Heart left ventricle (tissue), 16 donors: ENCODE results near the gene PRKAG3. TPM values are rescaled to one million over a fixed set of nuclear protein-coding genes. Genes with fewer than 3 reads are reported as not detected.

Experiments used
- ATAC-seq, 4 donors: fragments of 200-7000 bp; cut with Tn5 transposase; one replicate each; pipeline ENCODE4 v1.9.1; 2020 to 2022; ENCODE audit warnings: moderate library complexity in 4 of 4, mild to moderate bottlenecking in 3 of 4, moderate number of reproducible peaks in 1 of 4
- DNase-seq, 5 donors: peaks; one replicate each; pipeline ENCODE4 v3.0.0-alpha.2; 2020
- H3K27ac ChIP-seq, 12 donors: fragments of 200-600 bp; sonication (generic) in 4 of 12; one replicate each; pipeline versions ENCODE4 v1.5.0 to v1.8.0; 2016 to 2022; ENCODE audit warnings: mild to moderate bottlenecking in 2 of 12
- H3K27me3 ChIP-seq, 9 donors: fragments of 200-600 bp; sonication (generic) in 2 of 9; one replicate each; pipeline versions ENCODE4 v1.5.1 to v1.8.0; 2016 to 2022; ENCODE audit warnings: mild to moderate bottlenecking in 3 of 9
- H3K36me3 ChIP-seq, 9 donors: fragments of 200-600 bp; sonication (generic) in 2 of 9; one replicate each; pipeline versions ENCODE4 v1.5.0 to v1.8.0; 2018 to 2022; ENCODE audit warnings: mild to moderate bottlenecking in 2 of 9
- H3K4me1 ChIP-seq, 12 donors: fragments of 200-600 bp; sonication (generic) in 4 of 12; one replicate each; pipeline versions ENCODE4 v1.5.0 to v1.8.0; 2016 to 2022; ENCODE audit warnings: mild to moderate bottlenecking in 3 of 12
- H3K4me3 ChIP-seq, 12 donors: fragments of 200-600 bp; sonication (generic) in 4 of 12; one replicate each; pipeline versions ENCODE4 v1.5.0 to v1.8.0; 2017 to 2022; ENCODE audit warnings: mild to moderate bottlenecking in 9 of 12, moderate library complexity in 4 of 12
- H3K9me3 ChIP-seq, 12 donors: fragments of 200-600 bp; sonication (generic) in 4 of 12; one replicate each; pipeline versions ENCODE4 v1.5.0 to v1.8.0; 2016 to 2022; ENCODE audit warnings: mild to moderate bottlenecking in 1 of 12
- POLR2A ChIP-seq, 2 donors: fragments of 450-650 bp; IDR thresholded peaks; one replicate each; pipeline ENCODE4 v1.6.1; 2017; ENCODE audit warnings: antibody characterized with exemption in 2 of 2, mild to moderate bottlenecking in 2 of 2, moderate library complexity in 2 of 2
- WGBS, 4 donors: extraction: QIAGEN DNeasy Blood & Tissue Kit in 2 of 4; methylation state at CpG; one replicate each; pipeline versions ENCODE4 v1.1.5 to v1.1.7; 2013 to 2018; 5-methylcytosine and 5-hydroxymethylcytosine counted together
- intact Hi-C, 10 donors: fragments of 100-400 bp; cut with DNase I; formaldehyde crosslinking; loops; one replicate each; pipeline versions ENCODE4 v1.11.1 to v1.14.2; 2022
- polyA plus RNA-seq, 2 donors: library from polyadenylated mRNA; stranded (reverse); fragments of 200-250 nt; gene quantifications; one replicate each; pipeline ENCODE4 v1.2.3, GENCODE V29; 2013
- total RNA-seq, 9 donors: library from RNA; depleted of rRNA in 2 of 9; stranded (reverse); fragments of >200 nt in 2 of 9; fragmentation: NEBNext Ultra II Directional in 3 of 9; extraction: Animal tissue kit (Norgen Biotek cat#: 25700) in 3 of 9; gene quantifications; one replicate each; pipeline versions ENCODE4 v1.1.0 to v1.2.4, GENCODE V29; 2016 to 2023
- TF ChIP-seq, protein P1 (sequence below), 12 donors: fragments of 200-600 bp; sonication (generic) in 4 of 12; IDR thresholded peaks; one replicate each; pipeline versions ENCODE4 v1.5.0 to v1.8.0; 2018 to 2022; ENCODE audit warnings: antibody characterized with exemption in 12 of 12, mild to moderate bottlenecking in 5 of 12
- donor health status: ischemic (EF 13 %, LVEDD 7.1; RV severe dilation, severe dysfunction).
- donor health status: healthy with polysubstance abuse.
- donor health status: DM: no; HTN: yes; CAD: no.
- donor health status: DM: no; HTN: no; CAD: no.
- donor health status: ischemic (EF 25% LVEDD 6.9; RV normal size, moderate dysfunction).
- donor health status: ischemic (EF 25% LVEDD 5.7; RV mildly dilated, moderate dysfunction).
- donor health status: healthy.
- donor health status: DM: yes; HTN: yes; CAD: no.
- donor health status: ischemic (EF 35%, LVEDD 5.7; RV mildly dilated, moderate dysfunction).
- donor health status: nonischemic (EF 11% LVEDD 7.7; RV severe dilation, severe dysfunction).
- donor health status: DM: yes; HTN: yes; CAD: no.
- donor health status: PGD.
- donor health status: ischemic (EF 29% LVEDD 5.4; RV normal size, mild dysfunction).
- donor health status: nonischemic (EF 23%, LVEDD 6.1; RV moderate dilation, normal function).

The PRKAG3 gene
- total and polyA plus RNA-seq, 11 donors: 0.06 TPM; not detected in 10

DNA sequence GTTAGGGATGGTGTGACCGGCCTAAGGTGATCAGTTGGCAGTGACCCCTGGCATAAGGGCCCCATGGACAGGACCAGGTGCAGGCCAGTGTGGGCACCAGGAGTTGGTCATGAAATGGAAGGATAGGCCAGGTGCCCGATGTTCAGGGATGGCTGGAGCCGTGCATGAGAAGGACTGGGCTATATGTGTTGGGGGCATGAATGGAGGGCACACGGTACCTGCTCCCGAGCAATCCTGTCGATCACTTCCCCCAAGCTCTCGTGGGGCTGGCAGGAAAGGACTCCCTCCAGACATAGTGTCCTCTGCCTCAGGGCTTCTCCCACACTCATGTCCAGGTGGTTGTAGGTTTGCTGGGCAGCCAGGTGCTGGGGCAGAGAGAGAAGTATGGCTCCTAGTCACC, 7.6 kb downstream of the PRKAG3 start:
- H3K27ac ChIP-seq: no peak overlapping the region
- H3K27me3 ChIP-seq: peaks cover 0 to 7% (median 0%) of the 10 kb centered on the region in 9 donors
- H3K4me3 ChIP-seq: no peak overlapping the region
- peaks cover 0 to 12% (median 0%) of the 10 kb centered on the region in 9 donors for H3K36me3 ChIP-seq
- TF ChIP-seq, protein P1, sequence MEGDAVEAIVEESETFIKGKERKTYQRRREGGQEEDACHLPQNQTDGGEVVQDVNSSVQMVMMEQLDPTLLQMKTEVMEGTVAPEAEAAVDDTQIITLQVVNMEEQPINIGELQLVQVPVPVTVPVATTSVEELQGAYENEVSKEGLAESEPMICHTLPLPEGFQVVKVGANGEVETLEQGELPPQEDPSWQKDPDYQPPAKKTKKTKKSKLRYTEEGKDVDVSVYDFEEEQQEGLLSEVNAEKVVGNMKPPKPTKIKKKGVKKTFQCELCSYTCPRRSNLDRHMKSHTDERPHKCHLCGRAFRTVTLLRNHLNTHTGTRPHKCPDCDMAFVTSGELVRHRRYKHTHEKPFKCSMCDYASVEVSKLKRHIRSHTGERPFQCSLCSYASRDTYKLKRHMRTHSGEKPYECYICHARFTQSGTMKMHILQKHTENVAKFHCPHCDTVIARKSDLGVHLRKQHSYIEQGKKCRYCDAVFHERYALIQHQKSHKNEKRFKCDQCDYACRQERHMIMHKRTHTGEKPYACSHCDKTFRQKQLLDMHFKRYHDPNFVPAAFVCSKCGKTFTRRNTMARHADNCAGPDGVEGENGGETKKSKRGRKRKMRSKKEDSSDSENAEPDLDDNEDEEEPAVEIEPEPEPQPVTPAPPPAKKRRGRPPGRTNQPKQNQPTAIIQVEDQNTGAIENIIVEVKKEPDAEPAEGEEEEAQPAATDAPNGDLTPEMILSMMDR (IDR thresholded peaks at IDR 0.05): no peak
- TF ChIP-seq POLR2A (IDR thresholded peaks at IDR 0.05): no peak
- no peaks in the 10 kb centered on the region for H3K4me1 ChIP-seq
- ATAC-seq: no peak
- no peaks in the 10 kb centered on the region for H3K9me3 ChIP-seq
- no peak for DNase-seq
- 87 to 93% (median 90%) methylated on average over 7 of the region's 7 CpGs for WGBS, 4 donors
- intact Hi-C loops: loop anchor here in 1 of 10 donors (10.0 kb wide), 1 partner anchor 49 kb away; no protein-coding TSS in a partner anchor

- H3K27me3 ChIP-seq: peaks cover 0 to 7% (median 0%) of the 10 kb centered on the region in 9 donors
- WGBS, 4 donors: 79 to 85% (median 82%) methylated on average over 9 of the region's 9 CpGs
- H3K4me1 ChIP-seq: no peaks in the 10 kb centered on the region
- no peaks in the 10 kb centered on the region for H3K9me3 ChIP-seq
- no peak for ATAC-seq
- TF ChIP-seq, protein P1 (IDR thresholded peaks at IDR 0.05): no peak
- H3K36me3 ChIP-seq: peaks cover 0 to 18% (median 3%) of the 10 kb centered on the region in 9 donors
- intact Hi-C loops: loop anchor here in 1 of 10 donors (10.0 kb wide), 1 partner anchor 49 kb away; no protein-coding TSS in a partner anchor
- H3K4me3 ChIP-seq: no peak overlapping the region
- DNase-seq: no peak
- no peak overlapping the region for H3K27ac ChIP-seq
Observed at GRCh38 chr2:218823196-218823855, 8.3 kb downstream of the PRKAG3 start.

DNA sequence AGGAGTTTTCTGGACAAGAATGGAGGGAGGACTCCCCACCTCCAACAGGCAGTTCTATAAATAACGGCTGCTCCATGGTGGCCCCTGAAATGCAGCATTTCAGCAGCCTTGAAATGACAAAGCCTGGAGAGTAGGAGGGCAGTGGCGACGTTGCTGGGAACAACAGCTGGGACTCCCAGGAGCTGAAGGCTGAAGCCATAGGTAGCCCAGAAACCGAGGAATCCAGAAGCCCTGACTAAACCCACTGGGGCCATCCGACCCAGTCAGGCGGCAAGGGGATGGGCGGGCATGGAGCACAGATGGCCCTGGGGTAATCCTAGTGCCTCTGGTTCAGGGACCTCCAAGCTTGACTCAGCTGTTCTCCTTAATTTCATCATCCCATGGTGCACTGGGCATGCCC, 9.0 kb downstream of the PRKAG3 start:
- 67 to 75% (median 69%) methylated on average over 7 of the region's 7 CpGs for WGBS, 4 donors
- intact Hi-C loops: loop anchor here in 1 of 10 donors (10.0 kb wide), 1 partner anchor 48 kb away; no protein-coding TSS in a partner anchor
- Histone ChIP-seq H3K4me3 (no peak overlapping the region), H3K27me3 (peaks cover 0 to 1% (median 0%) of the 10 kb centered on the region in 9 donors), H3K27ac (no peak overlapping the region), H3K9me3 (no peaks in the 10 kb centered on the region), H3K36me3 (peaks cover 0 to 24% (median 6%) of the 10 kb centered on the region in 9 donors), H3K4me1 (no peaks in the 10 kb centered on the region)
- ATAC-seq (no peak), DNase-seq (no peak)
- TF ChIP-seq, protein P1 (IDR thresholded peaks at IDR 0.05): no peak
- no peak for TF ChIP-seq POLR2A (IDR thresholded peaks at IDR 0.05)

DNA sequence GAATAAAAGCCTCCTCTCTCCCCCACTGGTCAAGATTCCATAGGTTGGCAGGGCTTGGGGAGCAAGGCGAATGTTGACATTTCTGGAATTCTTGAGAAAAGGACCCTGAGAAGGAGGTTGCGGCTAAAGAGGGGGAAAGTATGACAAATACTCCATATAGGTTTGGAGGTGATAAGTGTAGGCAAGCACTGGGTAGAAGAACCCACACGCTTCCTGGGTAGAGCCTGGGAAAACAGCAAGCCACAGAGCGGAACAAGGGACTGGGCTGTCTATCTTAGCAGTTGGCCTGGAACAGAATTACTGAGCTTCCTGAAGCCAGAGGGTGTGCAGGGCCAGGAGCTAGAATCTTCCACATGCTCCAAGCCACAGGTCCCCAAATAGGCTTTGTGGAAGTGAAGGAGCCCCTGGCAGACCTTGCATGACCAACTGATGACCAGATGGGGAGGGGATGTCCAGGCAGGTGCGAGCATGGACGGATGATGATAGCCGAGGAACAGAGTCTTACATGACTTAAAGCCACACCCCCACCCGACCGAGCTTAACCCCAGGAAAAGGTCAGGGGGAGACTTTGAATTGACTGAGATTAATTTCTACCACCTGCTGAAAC, 9.9 kb downstream of the PRKAG3 start:
- ATAC-seq (no peak), DNase-seq (no peak)
- H3K9me3 ChIP-seq: no peaks in the 10 kb centered on the region
- peaks cover 0 to 27% (median 6%) of the 10 kb centered on the region in 9 donors for H3K36me3 ChIP-seq
- no peaks in the 10 kb centered on the region for H3K27me3 ChIP-seq
- TF ChIP-seq POLR2A (IDR thresholded peaks at IDR 0.05): no peak
- no peak overlapping the region for H3K4me3 ChIP-seq
- intact Hi-C loops: loop anchor here in 1 of 10 donors (10.0 kb wide), 1 partner anchor 47 kb away; no protein-coding TSS in a partner anchor
- no peaks in the 10 kb centered on the region for H3K4me1 ChIP-seq
- WGBS, 4 donors: 75 to 84% (median 81%) methylated on average over 9 of the region's 9 CpGs
- no peak overlapping the region for H3K27ac ChIP-seq
